HCT116 (cell line): ENCODE measurements around the gene ZNF446.

Experiments
- ATF3 ChIP-seq: IDR thresholded peaks from 2 replicates; pipeline ENCODE4 v1.6.1; 2012
- CTCF ChIP-seq, 3 experiments: fragments of 200-600 bp in 1 of 3; sonication (generic) in 1 of 3; IDR thresholded peaks in 2 of 3; conservative IDR thresholded peaks in 1 of 3; 2 replicates each; pipeline ENCODE4 v1.5.1; 2012 to 2017; ENCODE audit warnings: low read depth in 2 of 3, low read length in 2 of 3, antibody characterized with exemption in 1 of 3, borderline replicate concordance in 1 of 3, control low read depth in 1 of 3, mild to moderate bottlenecking in 1 of 3, mixed read lengths in 1 of 3, mixed run types in 1 of 3, moderate library complexity in 1 of 3; ENCODE audit not compliant: insufficient read depth in 1 of 3
- EGR1 ChIP-seq: IDR thresholded peaks from 2 replicates; pipeline ENCODE4 v1.6.1; 2012; ENCODE audit warnings: low read depth
- EZH2 ChIP-seq: fragments of 200-600 bp; sonication (generic); IDR thresholded peaks from 2 replicates; pipeline ENCODE4 v1.6.1; 2017; ENCODE audit warnings: antibody characterized with exemption, mixed run types
- EZH2phosphoT487 ChIP-seq: fragments of 200-600 bp; IDR thresholded peaks from 2 replicates; pipeline ENCODE4 v1.6.1; 2018; ENCODE audit warnings: antibody characterized with exemption, borderline replicate concordance
- POLR2A ChIP-seq: IDR thresholded peaks from 2 replicates; pipeline ENCODE4 v1.7.0; 2011; ENCODE audit warnings: borderline replicate concordance; ENCODE audit not compliant: insufficient read depth, insufficient read length; ENCODE audit errors: extremely low read depth
- POLR2AphosphoS5 ChIP-seq: IDR thresholded peaks from 2 replicates; pipeline ENCODE4 v1.6.1; 2011; ENCODE audit warnings: mild to moderate bottlenecking, low read depth, low read length, moderate library complexity
- REST ChIP-seq: IDR thresholded peaks from 2 replicates; pipeline ENCODE4 v1.6.1; 2012; ENCODE audit warnings: low read depth
- SIN3A ChIP-seq: IDR thresholded peaks from 2 replicates; pipeline ENCODE4 v1.6.1; 2012; ENCODE audit warnings: low read depth
- SRF ChIP-seq: IDR thresholded peaks from 2 replicates; pipeline ENCODE4 v1.6.1; 2012; ENCODE audit warnings: low read depth
- TCF7L2 ChIP-seq: IDR thresholded peaks from 2 replicates; pipeline ENCODE4 v1.7.0; 2011; ENCODE audit warnings: borderline replicate concordance, inconsistent platforms; ENCODE audit not compliant: insufficient read depth, insufficient read length; ENCODE audit errors: extremely low read depth
- ZFX ChIP-seq: fragments of 450-650 bp; IDR thresholded peaks from 2 replicates; pipeline ENCODE4 v1.6.1; 2017

GRCh38 chr19:58429745-58430144, 46.4 kb upstream of the ZNF446 start:
- TF ChIP-seq SIN3A = no peak
- no peak for TF ChIP-seq POLR2A
- TF ChIP-seq CTCF (IDR thresholded peaks at IDR 0.05 in 2 of 3, conservative IDR thresholded peaks at IDR 0.05 in 1 of 3; ENCODE audit: borderline replicate concordance in 1 of 3, insufficient read depth in 1 of 3, low read depth in 2 of 3, low read length in 2 of 3) = no peak
- TF ChIP-seq TCF7L2 = no peak
- no peak for TF ChIP-seq EZH2phosphoT487
- TF ChIP-seq EZH2 = no peak
- no peak for TF ChIP-seq POLR2AphosphoS5
- no peak for TF ChIP-seq EGR1
- TF ChIP-seq ATF3 = no peak
- no peak for TF ChIP-seq ZFX
- TF ChIP-seq SRF = no peak
- no peak for TF ChIP-seq REST
